ENCODE results near the gene HELZ2.

The HELZ2 gene

DNA sequence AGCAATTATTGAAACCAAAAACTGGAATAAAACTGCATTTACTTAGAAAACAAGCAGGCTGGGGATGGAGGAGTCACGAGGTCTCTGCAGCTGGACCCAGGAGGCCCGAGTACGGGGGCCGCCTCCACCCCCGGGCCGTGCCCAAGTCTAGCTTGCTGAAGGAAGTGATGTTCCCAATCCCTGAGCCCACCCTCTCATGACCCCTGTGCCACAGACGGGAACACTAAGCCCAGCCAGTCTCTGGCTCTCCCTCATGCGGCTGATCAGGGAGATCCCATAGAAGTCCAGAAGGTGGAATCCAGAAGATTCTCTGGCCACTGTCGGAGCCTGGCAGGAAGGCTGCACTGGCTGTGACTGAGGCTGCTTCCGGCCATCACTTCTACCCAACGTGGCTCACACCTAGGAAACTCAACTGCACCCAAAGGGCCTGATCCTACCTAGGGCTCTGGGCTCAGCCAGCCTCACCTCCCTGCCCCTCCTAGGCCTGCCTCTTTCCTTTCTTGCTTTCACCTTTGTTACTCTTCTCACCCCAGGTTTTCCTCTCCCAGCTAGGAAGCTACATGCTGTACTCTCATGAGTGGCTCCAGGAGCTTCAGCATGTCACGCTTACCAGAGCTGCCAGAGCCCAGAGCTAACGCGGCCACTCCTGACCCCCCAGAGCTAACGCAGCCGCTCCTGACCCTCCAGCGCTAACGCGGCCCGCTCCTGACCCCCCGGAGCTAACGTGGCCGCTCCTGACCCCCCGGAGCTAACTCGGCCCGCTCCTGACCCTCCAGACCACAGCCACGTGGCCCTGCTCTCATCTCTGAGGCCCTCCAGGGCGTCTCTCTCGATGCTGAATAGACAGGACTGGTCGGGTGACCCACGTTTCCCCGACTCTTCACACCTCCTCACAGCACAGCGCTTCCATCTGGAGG, 24.7 kb upstream of the HELZ2 start:
- no peak for DNase-seq (ENCODE audit: low read depth, low spot score)

DNA sequence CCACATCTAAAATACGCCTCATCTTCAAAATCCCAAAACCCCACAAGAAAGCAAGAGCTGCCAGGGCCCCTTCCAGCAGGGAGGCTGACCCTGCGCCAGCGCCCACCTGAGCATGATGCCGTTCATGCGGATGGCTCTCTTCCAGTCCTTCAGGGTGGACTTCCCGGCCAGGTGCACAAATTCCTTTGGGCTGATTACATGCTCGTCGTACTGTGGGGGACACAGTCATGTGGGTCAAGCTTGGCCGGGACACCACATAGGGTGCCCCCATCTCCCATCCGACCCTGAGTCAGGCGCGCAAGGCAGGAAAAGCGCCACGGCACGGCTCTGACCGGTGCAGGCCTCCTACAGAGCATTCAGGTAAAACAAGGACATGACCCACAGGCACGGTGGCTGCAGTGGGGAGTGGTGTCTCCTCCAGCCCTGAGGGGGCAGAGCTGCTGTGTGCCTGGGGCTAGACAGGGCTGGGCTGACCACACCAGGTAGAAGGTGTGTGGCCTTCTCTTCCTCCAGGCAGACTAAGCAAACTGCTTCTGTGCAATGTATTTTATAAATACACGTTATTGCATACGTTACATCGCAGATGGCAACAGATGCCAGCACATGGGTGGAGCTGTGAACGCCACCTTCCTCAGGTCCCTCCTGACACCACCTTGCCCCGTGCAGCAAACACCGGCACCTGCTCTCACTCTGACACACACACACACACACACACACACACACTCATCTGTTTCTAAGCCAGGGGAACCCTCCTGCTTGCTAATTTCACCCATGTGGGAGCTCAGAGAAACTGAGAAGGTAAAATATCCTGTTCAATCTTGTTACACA, 23.8 kb upstream of the HELZ2 start:
- no peak for DNase-seq (ENCODE audit: low read depth, low spot score)
- H3K4me3 ChIP-seq (ENCODE audit: low read length), result no peak overlapping the region

More for the DNA sequence above, 24.7 kb upstream of the HELZ2 start:
- H3K4me3 ChIP-seq (ENCODE audit: low read length), result no peak overlapping the region

DNA sequence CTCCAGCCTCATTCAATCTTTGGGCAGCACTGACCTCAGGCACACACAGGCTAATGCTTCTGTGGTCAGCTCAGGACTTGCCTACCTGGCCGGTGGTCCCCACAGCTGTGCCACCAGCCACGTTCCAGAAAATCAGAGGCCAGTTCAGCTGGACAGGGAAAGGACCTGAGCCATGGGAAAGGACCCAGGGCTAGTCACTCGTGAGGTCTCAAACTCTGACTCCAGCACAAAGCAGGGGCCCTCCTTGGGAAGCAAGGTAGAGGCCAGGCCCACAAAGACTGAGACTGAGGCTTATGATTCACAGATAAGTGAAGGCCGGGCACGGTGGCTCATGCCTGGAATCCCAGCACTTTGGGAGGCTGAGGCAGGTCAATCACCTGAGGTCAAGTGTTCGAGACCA, 22.4 kb upstream of the HELZ2 start:
- no peak overlapping the region for H3K4me3 ChIP-seq (ENCODE audit: low read length)
- no peak for DNase-seq (ENCODE audit: low read depth, low spot score)

DNA sequence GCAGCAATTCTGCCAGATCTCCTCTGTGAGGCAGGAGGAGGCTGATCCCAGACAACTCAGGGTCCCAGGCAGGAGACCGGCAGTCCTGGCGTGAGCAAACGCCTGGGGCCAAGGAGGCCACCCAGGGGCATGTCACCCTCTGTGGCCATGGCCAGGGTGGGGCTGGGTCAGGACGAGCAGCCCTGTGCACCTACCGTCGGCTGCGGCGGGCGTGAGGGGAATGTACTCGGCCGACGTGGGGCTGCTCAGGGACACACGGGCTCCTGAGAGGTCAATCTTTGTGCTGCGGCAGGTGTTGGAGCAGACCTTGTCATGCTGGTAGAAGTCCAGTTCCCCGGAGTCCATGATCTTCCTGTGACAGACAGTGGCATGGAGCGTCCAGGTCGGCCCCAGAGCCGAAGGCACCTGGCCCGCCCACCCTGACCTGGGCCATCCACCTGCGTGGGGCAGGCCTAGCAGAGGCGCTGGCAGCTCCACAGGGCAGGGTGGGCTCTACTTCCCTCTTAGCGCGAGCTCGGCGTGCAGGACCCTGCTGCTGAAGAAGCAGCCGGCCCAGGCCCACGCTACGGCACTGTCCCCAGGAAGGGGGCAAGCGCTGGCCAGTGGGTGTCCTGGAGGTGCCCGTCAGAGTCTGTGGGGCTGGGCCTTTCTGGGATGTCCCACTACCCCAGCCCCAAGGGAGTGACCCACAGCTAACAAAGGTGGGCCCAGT, 21.5 kb upstream of the HELZ2 start:
- no peak overlapping the region for H3K4me3 ChIP-seq (ENCODE audit: low read length)
- no peak for DNase-seq (ENCODE audit: low read depth, low spot score)

DNA sequence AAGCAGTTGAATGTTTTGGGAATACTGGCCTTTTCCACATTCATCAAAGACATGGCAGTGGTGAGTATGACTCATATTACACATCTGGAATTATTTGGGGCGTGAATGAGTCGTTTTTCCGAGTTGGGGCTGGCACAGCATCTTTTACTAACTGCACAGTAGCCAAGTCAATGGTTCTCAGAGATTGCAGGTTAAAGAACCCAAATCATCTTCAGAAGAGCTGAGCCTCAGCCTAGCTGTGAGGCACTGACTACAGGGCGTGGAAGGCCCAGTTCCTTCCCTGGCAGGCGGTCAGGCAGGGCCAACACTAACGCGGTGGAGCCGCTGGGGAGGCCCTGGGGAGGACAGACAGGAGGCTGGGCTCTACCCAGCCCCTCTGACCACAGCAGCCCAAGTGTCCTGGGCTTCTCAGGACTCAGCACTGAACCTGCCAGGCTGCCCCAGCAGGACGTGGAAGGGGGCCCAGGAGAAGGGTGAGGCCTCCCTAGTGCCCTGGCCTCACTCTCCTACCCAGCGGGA, 20.1 kb upstream of the HELZ2 start:
- no peak for DNase-seq (ENCODE audit: low read depth, low spot score)

DNA sequence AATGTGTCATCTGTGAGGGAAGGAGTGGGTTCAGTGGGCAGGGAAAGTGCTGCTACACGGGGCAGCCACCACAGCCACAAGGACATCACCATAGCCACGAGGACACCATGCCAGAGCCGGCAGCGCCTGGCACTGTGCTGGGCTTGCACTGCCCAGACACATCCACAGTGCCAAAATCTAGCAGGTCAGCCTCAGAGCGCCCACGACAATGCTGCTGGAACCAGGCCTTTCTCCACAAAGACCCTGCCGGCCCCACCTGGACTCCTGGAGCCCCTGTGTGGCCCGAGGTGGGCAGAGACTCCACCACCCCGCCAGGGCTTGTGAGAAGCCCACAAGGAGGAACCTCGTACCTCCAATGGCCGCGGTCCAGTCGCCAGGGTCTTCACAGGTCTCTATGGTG, 18.6 kb upstream of the HELZ2 start:
- H3K4me3 ChIP-seq (ENCODE audit: low read length), result no peak overlapping the region
- DNase-seq (ENCODE audit: low read depth, low spot score), result no peak

More for the DNA sequence above, 20.1 kb upstream of the HELZ2 start:
- no peak overlapping the region for H3K4me3 ChIP-seq (ENCODE audit: low read length)

DNA sequence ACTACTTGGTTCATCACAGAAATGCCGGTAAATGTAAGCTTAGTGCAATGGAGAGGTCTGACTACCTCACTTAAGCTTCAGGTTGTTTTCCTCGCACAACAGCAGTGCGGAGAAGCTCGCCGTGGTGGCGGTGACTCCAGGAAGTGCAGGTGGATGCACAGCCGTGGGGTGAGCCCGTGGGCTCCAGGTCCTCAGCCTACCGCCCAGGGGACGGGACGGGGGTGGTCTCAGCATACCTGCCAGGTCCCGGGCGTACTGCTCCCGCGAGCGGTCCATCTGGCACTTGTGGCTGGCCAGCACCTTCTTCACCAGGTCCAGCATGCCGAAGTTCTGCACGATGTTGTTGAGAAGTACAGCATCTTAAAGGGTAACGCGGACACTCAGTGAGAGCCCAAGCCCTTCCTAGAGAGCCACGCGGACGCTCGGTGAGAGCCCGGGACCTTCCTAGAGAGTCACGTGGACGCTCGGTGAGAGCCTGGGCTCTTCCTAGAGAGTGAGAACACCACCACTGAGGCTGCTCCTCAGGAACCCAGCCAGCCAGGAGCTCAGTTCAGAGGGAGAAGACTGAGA, 17.8 kb upstream of the HELZ2 start:
- no peak overlapping the region for H3K4me3 ChIP-seq (ENCODE audit: low read length)
- DNase-seq (ENCODE audit: low read depth, low spot score), result no peak

DNA sequence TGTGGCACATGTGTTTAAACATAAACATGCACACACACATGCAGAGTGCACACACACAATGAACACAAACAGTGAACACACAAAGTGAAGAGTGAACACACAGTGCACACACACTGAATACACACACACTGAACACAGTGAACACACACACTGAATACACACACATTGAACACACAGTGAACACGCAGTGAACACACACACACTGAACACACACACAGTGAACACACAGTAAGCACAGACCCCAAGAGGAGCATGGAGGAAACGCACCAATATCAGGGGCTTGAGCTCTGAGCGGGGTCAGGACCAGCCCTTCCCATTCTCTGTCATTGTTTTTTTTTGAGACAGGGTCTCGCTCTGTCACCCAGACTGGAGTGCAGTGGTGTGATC, 17.1 kb upstream of the HELZ2 start:
- no peak for DNase-seq (ENCODE audit: low read depth, low spot score)
- H3K4me3 ChIP-seq (ENCODE audit: low read length), result no peak overlapping the region

DNA sequence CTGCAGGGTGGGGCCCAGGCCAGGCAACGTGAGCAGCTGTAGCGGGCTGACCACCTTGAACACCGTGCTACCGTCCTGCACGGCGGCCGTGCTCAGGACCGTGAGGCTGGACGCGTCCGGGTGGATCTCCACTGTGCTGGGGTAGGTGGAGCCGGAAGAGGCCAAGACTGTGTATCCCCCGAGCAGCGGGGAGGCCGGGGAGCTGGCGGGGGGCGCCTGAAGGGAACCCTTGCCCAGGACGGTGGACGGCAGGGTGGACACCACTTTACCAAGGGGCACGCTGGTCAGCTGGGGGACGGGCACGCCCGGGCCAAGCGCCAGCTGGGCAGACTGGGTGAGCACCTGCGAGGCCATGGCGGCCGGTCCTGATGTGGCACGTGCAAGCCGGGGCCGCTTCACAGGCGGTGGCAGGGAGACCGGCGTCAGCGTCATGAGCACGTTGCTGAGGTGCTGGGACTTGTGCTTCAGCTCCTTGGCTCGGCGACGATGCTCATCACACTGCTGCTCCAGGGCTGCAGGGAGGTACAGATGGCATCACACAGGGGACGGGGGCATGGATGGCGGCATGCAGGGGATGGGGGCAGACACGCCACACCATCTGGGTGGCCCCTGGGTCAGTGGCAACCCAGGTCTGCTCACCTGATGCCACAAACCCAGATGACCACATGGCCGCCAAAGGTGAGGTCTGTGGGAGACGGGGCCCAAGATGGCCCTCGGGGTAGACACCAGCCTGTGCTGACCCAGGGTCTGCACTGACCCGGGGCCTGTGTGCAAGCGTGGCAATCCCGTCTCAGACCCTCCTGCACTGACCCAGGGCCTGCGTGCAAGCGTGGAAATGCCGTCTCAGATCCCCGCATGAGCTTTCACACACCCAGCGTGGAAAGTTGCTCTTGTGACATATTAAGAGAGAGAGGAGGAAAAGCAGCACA, 16.4 kb upstream of the HELZ2 start:
- DNase-seq (ENCODE audit: low read depth, low spot score), result no peak
- no peak overlapping the region for H3K4me3 ChIP-seq (ENCODE audit: low read length)

DNA sequence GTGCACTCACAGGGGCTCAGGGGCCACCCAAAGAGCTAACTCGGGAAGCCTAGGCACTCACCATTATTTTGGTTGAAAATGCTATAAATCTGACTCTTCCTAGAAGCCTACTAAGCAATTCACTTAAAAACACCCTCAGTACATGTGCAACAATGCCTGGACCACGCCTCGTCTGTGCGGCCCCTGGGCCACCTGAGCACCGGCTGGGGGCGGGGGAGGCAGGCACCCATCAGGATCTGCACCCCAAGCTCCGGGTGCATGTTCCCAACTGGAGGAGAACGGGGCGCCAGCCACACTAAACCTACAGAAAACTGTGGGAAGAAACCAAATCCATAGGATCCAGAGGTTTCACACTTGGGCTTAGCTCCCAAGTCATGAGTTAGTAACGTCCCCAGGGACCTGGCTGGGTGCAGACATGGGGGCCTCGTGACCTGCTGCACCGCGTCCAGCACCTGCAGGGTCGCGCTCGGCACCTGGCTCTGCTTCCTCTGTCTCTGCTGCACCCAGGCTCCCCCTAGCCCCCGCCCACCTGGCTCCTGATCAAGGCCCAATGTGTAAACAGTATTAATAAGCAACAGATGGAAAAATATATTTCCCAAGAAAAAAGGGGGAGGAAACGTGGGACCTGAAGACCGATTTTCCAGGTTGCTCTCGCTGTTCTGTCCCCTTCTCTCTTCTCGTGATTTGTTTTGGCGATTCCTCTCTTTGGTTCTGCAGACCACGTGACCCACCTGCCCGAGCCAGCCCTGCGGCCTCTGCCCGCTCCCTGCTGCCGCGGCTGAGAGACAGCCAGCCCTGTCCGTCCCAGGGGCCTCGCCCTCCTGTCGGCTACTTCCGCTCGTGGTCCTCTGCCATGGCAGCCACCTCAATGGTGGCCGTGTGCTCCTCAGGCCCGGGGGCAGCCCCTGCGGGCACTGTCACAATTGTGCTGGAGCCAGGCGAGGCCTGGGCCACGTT, 15.5 kb upstream of the HELZ2 start:
- DNase-seq (ENCODE audit: low read depth, low spot score), result no peak
- H3K4me3 ChIP-seq (ENCODE audit: low read length), result no peak overlapping the region

DNA sequence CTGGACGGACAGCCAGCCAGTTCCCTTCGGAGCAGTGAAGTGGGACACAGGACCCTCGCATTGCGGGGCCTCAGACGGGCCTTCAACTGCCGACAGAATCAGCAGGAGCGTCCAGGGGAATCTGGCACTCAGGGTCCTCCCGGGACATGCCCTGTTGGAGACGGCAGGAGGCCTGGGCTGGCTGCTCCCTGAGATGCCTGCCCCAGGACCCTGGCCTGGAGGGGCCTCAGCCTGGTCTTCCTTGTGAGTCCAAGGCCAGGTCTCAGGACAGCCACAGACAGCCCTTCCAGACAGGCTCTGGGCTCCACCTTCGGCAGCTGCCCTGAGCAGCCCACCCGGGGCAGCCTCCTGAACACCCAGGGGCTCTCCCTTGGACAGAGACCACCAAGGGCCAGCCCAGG, 14.6 kb upstream of the HELZ2 start:
- no peak overlapping the region for H3K4me3 ChIP-seq (ENCODE audit: low read length)
- no peak for DNase-seq (ENCODE audit: low read depth, low spot score)

DNA sequence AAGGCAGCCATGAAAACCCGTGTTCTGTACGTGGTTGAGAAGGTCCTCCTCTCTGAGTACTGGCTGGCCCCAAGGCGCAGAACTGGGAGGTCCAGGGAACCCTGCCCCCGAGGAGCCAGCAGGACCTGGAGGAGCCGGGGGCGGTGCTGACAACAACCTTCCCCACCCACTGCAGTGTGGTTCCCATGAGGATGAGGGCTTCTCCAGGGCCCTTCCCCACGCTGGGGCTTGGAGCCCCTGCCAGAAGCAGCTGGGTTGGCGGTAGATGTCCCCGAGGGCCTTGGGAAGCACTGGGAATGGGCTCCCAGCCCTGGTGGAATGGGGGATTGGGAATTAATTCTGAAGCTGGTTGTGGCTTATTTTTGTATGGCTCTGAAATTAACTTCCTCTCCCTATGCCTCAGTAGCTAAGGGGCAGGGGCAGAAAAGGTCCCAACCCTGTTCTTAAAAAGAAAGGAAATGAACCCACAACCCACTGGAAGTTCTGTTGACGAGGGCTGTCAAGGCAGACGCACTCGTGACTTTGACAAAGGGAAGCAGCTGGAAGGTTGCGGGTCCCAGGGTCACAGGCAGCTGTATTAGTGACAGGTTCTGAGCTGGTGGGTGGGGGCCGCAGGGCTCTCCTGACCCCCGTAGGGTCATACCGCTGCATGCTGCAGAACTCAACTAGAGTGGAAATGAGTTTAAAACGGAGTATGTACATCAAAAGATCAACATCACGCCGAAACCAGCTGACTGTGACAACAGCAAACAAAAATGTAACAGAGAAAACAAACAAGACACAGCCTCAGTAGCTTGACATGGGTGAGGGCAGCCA, 13.9 kb upstream of the HELZ2 start:
- no peak overlapping the region for H3K4me3 ChIP-seq (ENCODE audit: low read length)
- peak; percentile 20 for DNase-seq (ENCODE audit: low read depth, low spot score)

DNA sequence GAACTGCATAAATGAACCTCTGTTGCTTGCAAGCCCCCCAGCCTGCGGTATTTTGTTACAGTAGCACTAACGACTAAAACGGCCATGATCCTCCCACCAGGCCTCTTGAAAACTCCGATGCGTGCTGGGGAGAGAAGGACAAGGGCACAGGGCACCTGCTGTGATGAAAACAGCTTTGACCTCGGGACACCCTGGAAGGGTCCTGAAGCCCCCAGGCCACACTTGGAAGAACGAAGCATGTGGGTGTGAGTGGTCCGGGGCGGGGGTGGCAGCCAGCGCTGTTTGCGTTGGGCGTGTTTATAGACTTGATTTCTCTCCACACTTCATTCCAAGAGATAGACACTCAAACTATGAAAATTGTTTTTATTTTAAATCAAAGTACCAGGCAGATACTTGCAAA, 13.2 kb upstream of the HELZ2 start:
- H3K4me3 ChIP-seq (ENCODE audit: low read length), result no peak overlapping the region
- DNase-seq (ENCODE audit: low read depth, low spot score), result no peak

DNA sequence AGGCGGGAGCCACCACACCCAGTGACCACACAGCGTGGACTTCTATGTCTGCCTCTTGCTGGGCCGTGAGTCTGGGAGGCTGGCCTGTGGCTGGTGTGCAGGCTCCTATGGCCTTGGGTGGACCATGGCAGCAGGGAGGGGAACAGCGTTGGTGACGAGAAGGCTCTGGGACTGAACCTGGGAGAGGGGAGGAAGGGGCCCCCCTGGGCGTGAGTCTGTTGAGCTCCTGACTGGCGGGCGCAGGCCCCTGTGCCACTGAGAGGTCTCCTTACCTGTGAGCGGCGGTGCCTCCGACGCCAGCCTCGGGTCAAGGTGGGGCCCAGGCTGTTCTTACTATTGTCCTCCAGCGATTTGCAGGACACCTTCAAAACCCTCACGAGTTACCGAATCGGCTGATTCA, 12.8 kb upstream of the HELZ2 start:
- no peak overlapping the region for H3K4me3 ChIP-seq (ENCODE audit: low read length)
- no peak for DNase-seq (ENCODE audit: low read depth, low spot score)

DNA sequence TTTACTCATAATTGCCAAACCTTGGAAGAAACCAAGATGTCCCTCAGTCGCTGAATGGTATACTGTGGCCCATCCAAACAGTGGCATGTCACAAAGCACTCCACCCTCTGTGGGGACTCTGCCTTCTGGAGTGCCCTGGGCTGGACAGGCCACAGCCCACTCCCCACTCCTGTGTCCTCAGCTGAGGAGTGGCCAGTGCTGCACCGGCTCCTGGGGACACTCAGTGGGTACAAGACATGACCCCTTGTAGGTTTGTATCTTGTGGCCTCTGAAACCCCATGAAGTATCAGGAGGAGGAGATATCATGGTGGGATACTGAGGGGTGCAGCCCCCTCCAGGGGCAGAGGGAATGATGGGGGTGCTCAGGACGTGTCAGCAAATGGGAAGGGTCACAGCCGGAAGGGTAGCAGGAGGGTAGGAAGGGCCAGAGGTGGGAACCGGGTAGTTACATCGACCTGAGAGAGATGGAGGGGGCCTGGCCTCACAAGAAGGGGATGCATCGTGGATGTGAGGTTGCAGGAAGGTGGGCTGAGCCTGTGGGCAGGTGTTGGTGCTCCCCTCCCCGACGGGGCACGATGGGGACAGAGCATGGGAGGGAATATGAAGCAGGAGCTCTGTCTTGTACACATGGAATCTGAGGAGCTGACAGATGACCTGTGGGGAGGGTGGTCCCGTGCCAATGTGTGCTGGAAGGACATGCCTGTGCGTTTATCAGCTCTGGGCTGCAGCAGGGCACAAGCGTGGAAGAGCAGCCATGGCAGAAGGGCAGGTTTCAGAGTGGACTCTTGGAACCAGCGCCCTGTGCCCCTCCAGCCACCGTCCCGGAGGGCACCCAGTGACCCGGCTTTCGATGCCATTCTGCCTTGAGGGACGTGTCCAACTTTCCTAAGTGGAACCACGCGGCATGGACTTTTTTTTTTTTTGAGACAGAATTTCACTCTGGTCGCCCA, 11.9 kb upstream of the HELZ2 start:
- H3K4me3 ChIP-seq (ENCODE audit: low read length), result no peak overlapping the region
- DNase-seq (ENCODE audit: low read depth, low spot score), result no peak

All from Jurkat, Clone E6-1 (cell line).